GM12878 (cell line): ENCODE results near the gene ALPK1. TPM values are rescaled to one million over a fixed set of nuclear protein-coding genes. Genes with fewer than 3 reads are reported as not detected.

Source experiments
- ATAC-seq: fragments of 200-7000 bp; cut with Tn5 transposase; 3 replicates; pipeline ENCODE4 v1.9.1; 2020; ENCODE audit warnings: mild to moderate bottlenecking, moderate library complexity
- BruUV-seq: library from RNA; stranded (reverse); fragments of 400-500 nt; replicated peaks from 2 replicates; lab custom pipeline; 2021; lab: Mats Ljungman, UMichigan
- CTCF ChIA-PET: fragments of 300-600 bp; sonication (Branson Sonifier 250); formaldehyde crosslinking; extraction: SDS; loops from one replicate; lab custom pipeline; 2021; ENCODE audit warnings: inconsistent platforms; lab: Yijun Ruan, JAX
- POLR2A ChIA-PET: fragments of 350-600 bp; formaldehyde crosslinking; extraction: SDS; loops from one replicate; lab custom pipeline; 2021; ENCODE audit warnings: inconsistent platforms; lab: Charles Lee
- RAD21 ChIA-PET: fragments of 300-600 bp; sonication (Branson Sonifier 250); formaldehyde crosslinking; loops from one replicate; lab custom pipeline; 2023; ENCODE audit warnings: antibody characterized with exemption; ENCODE audit not compliant: unreplicated experiment; lab: Charles Lee
- SMC1A ChIA-PET: fragments of 300-600 bp; sonication (Branson Sonifier 250); formaldehyde crosslinking; loops from one replicate; lab custom pipeline; 2023; ENCODE audit not compliant: unreplicated experiment, uncharacterized antibody; lab: Charles Lee
- DNase-seq: peaks from one replicate; pipeline ENCODE4 v3.0.0-alpha.2; 2011; ENCODE audit warnings: low read depth, low spot score
- FAIRE-seq: peaks from 3 replicates; lab custom pipeline; 2011; peaks lifted over from hg19 to GRCh38; lab: Jason Lieb, UNC
- H2AFZ ChIP-seq: 2 replicates; pipeline ENCODE4 v1.6.0; 2011; ENCODE audit warnings: low read depth, low read length, control low read depth; ENCODE audit not compliant: control insufficient read depth
- H3K27ac ChIP-seq: 2 replicates; pipeline ENCODE4 v1.5.1; 2011; ENCODE audit warnings: control low read depth; ENCODE audit not compliant: control insufficient read depth, insufficient read depth
- H3K27me3 ChIP-seq, 2 experiments: replicated peaks in 1 of 2; 2 replicates each; pipeline versions ENCODE4 v1.6.0 to v1.6.1; 2011; ENCODE audit warnings: low read length in 1 of 2; ENCODE audit not compliant: control insufficient read depth in 2 of 2, insufficient read depth in 2 of 2
- H3K36me3 ChIP-seq, 2 experiments: 2 replicates each; pipeline ENCODE4 v1.5.1; 2011; ENCODE audit warnings: low read length in 1 of 2; ENCODE audit not compliant: control insufficient read depth in 2 of 2, insufficient read depth in 2 of 2
- H3K4me1 ChIP-seq: 2 replicates; pipeline ENCODE4 v1.6.1; 2011; ENCODE audit warnings: mild to moderate bottlenecking, low read length, moderate library complexity, mixed read lengths; ENCODE audit not compliant: control insufficient read depth, insufficient read depth
- H3K4me2 ChIP-seq: 2 replicates; pipeline ENCODE4 v1.6.0; 2011; ENCODE audit warnings: control low read depth; ENCODE audit not compliant: control insufficient read depth, insufficient read depth
- H3K4me3 ChIP-seq: fragments of 200-600 bp; sonication (generic); 2 replicates; pipeline ENCODE4 v1.5.1; 2016
- H3K79me2 ChIP-seq: 2 replicates; pipeline ENCODE4 v1.6.0; 2011; ENCODE audit warnings: low read length; ENCODE audit not compliant: control insufficient read depth, insufficient read depth
- H3K9ac ChIP-seq: 2 replicates; pipeline ENCODE4 v1.8.0; 2011; ENCODE audit warnings: low read length, control low read depth, mixed read lengths; ENCODE audit not compliant: control insufficient read depth, insufficient read depth
- H3K9me3 ChIP-seq: replicated peaks from 3 replicates; pipeline ENCODE4 v1.5.1; 2011; ENCODE audit warnings: mild to moderate bottlenecking, low read length; ENCODE audit not compliant: control insufficient read depth, insufficient read depth
- H4K20me1 ChIP-seq: 2 replicates; pipeline ENCODE4 v1.6.0; 2011; ENCODE audit not compliant: control insufficient read depth, insufficient read depth
- ATF7 ChIP-seq: fragments of 450-650 bp; IDR thresholded peaks from 2 replicates; pipeline ENCODE4 v1.6.1; 2016; ENCODE audit warnings: low read depth, mild to moderate bottlenecking
- CBX5 ChIP-seq: sonication (generic); IDR thresholded peaks from 2 replicates; pipeline ENCODE4 v1.6.1; 2016; ENCODE audit warnings: low read depth, moderate library complexity, mild to moderate bottlenecking, inconsistent platforms
- E2F8 ChIP-seq: fragments of 450-650 bp; IDR thresholded peaks from 2 replicates; pipeline ENCODE4 v1.6.1; 2018; ENCODE audit warnings: mild to moderate bottlenecking, low read depth, moderate library complexity; ENCODE audit not compliant: partially characterized antibody
- E4F1 ChIP-seq: fragments of 450-650 bp; IDR thresholded peaks from 2 replicates; pipeline ENCODE4 v1.6.1; 2018; ENCODE audit warnings: borderline replicate concordance, mild to moderate bottlenecking; ENCODE audit not compliant: partially characterized antibody
- IRF5 ChIP-seq: fragments of 450-650 bp; IDR thresholded peaks from 2 replicates; pipeline ENCODE4 v1.6.1; 2017; ENCODE audit warnings: borderline replicate concordance
- JUND ChIP-seq: IDR thresholded peaks from 2 replicates; pipeline ENCODE4 v1.6.1; 2012; ENCODE audit warnings: low read depth, mild to moderate bottlenecking, low read length, improper control_type of control experiment, moderate library complexity
- KAT2A ChIP-seq: conservative IDR thresholded peaks from 2 replicates; pipeline ENCODE4 v1.6.1; 2011; ENCODE audit warnings: low read depth, low read length; ENCODE audit not compliant: control insufficient read depth
- MYC ChIP-seq: IDR thresholded peaks from 2 replicates; pipeline ENCODE4 v1.6.1; 2011; ENCODE audit warnings: mild to moderate bottlenecking, low read length, moderate library complexity, inconsistent platforms; ENCODE audit not compliant: insufficient read depth, insufficient replicate concordance, insufficient read length, severe bottlenecking
- NFYB ChIP-seq: IDR thresholded peaks from 2 replicates; pipeline ENCODE4 v1.6.1; 2011; ENCODE audit warnings: low read depth, mild to moderate bottlenecking, low read length, improper control_type of control experiment, moderate library complexity; ENCODE audit not compliant: insufficient read depth
- NR2F1 ChIP-seq: fragments of 450-650 bp; conservative IDR thresholded peaks from 2 replicates; pipeline ENCODE4 v1.6.1; 2017; ENCODE audit warnings: mild to moderate bottlenecking
- RBBP5 ChIP-seq: fragments of 200-600 bp; sonication (generic); conservative IDR thresholded peaks from 2 replicates; pipeline ENCODE4 v1.6.1; 2016
- SMAD5 ChIP-seq: IDR thresholded peaks from 2 replicates; pipeline ENCODE4 v1.6.1; 2016; ENCODE audit warnings: antibody characterized with exemption, low read depth
- SP1 ChIP-seq: IDR thresholded peaks from one replicate; pipeline ENCODE4 v1.6.1; 2011; ENCODE audit warnings: low read depth, low read length
- SUZ12 ChIP-seq: fragments of 200-600 bp; sonication (generic); IDR thresholded peaks from one replicate; pipeline ENCODE4 v1.6.1; 2018; ENCODE audit warnings: antibody characterized with exemption, mild to moderate bottlenecking; ENCODE audit not compliant: unreplicated experiment
- ZNF217 ChIP-seq: fragments of 450-650 bp; IDR thresholded peaks from 2 replicates; pipeline ENCODE4 v1.6.1; 2017; ENCODE audit warnings: antibody characterized with exemption, mild to moderate bottlenecking
- WGBS: methylation state at CpG from one replicate; pipeline ENCODE4 v1.1.6; 2016; ENCODE audit warnings: low lambda C conversion rate; ENCODE audit not compliant: insufficient replicate concordance, insufficient coverage; ENCODE audit errors: missing lambda C conversion rate; 5-methylcytosine and 5-hydroxymethylcytosine counted together
- in situ Hi-C: fragments of 300-500 bp; cut with MboI; formaldehyde crosslinking; loops from 9 replicates; pipeline ENCODE4 v1.14.3; 2018; ENCODE audit warnings: mixed read lengths
- intact Hi-C: fragments of 100-400 bp; cut with micrococcal nuclease; formaldehyde crosslinking; loops from one replicate; pipeline ENCODE4 v1.14.2; 2022; ENCODE audit not compliant: unreplicated experiment
- polyA plus RNA-seq, 11 experiments: library from polyadenylated mRNA; depleted of rRNA in 4 of 11; unstranded in 6 of 11; stranded (reverse) in 5 of 11; fragments of >200 nt; fragmentation: Nextera tagmentation in 4 of 11; fragmentation: Illumina TruSeq in 1 of 11; extraction: Ambion mirVana in 4 of 11; extraction: Trizol in 1 of 11; gene quantifications; 1 replicate in 1 of 11; 2 replicates in 10 of 11; pipeline versions ENCODE4 v1.2.1 to v1.2.3, GENCODE V29; 2011 to 2016; ENCODE audit warnings: inconsistent platforms in 2 of 11, missing spikeins in 2 of 11, low read depth in 1 of 11
- total RNA-seq, 4 experiments: library from RNA; depleted of rRNA in 3 of 4; stranded (reverse); fragments of >200 nt in 3 of 4; fragmentation: Illumina TruSeq in 1 of 4; extraction: Trizol in 1 of 4; gene quantifications; 2 replicates each; pipeline versions ENCODE4 v1.2.1 to v1.2.3, GENCODE V29; 2013 to 2021

Gene ALPK1
- total and polyA plus RNA-seq, 10 of the 15 experiments (the other 5 are each of a cell fraction or from before 2014, with no cell fraction given), result 8.5 to 32.3 (median 22.6) TPM

GRCh38 chr4:112422644-112423043 lies 125.5 kb downstream of the ALPK1 start:
- ATAC-seq (no peak), DNase-seq (no peak), FAIRE-seq (no peak)
- H3K27me3 ChIP-seq, result no peaks in the 10 kb centered on the region
- H3K9me3 ChIP-seq, result no peaks in the 10 kb centered on the region
- no peaks in the 10 kb centered on the region for H3K79me2 ChIP-seq
- H3K9ac ChIP-seq, result no peak overlapping the region
- intact Hi-C loops, result no loop called here
- H3K27ac ChIP-seq, result no peak overlapping the region
- 92% methylated on average over 2 of the region's 2 CpGs for WGBS
- no peaks in the 10 kb centered on the region for H3K4me1 ChIP-seq
- no peak overlapping the region for H3K4me3 ChIP-seq
- POLR2A ChIA-PET, result no interaction called here
- H3K4me2 ChIP-seq, result no peak overlapping the region
- RAD21 ChIA-PET, result no interaction called here
- no TSS peak for BruUV-seq
- CTCF ChIA-PET, result no interaction called here
- H2AFZ ChIP-seq, result no peak overlapping the region
- in situ Hi-C loops, result no loop called here
- TF ChIP-seq SMAD5 (no peak), MYC (no peak), ZNF217 (no peak), KAT2A (no peak), E4F1 (no peak), SP1 (no peak), NFYB (no peak), RBBP5 (no peak), SUZ12 (no peak), NR2F1 (no peak), ATF7 (no peak), IRF5 (no peak), JUND (no peak), E2F8 (no peak), CBX5 (no peak)
- no peaks in the 10 kb centered on the region for H3K36me3 ChIP-seq
- H4K20me1 ChIP-seq, result no peaks in the 10 kb centered on the region
- SMC1A ChIA-PET, result interaction anchor here (0.8 kb wide), 1 partner anchor 18 kb away, joined by 3 read pairs; no protein-coding TSS in a partner anchor
